HPDE6-E6E7 (cell line): Measurements from ENCODE around the gene ADIG.

Experiments
- DNase-seq: peaks from one replicate; pipeline ENCODE4 v3.0.0; 2011; ENCODE audit warnings: missing footprints; ENCODE audit errors: extremely low spot score

The ADIG gene

GRCh38 chr20:38602185-38602581 is 21.2 kb downstream of the ADIG start:
- DNase-seq: no peak

- DNase-seq: no peak
Measured at GRCh38 chr20:38603286-38603685, 22.3 kb downstream of the ADIG start.

GRCh38 chr20:38604873-38605303 is 23.9 kb downstream of the ADIG start:
- DNase-seq: peak; percentile 97

- DNase-seq: no peak
Measured at GRCh38 chr20:38607351-38607750, 26.4 kb downstream of the ADIG start.

GRCh38 chr20:38608188-38608587 is 27.2 kb downstream of the ADIG start:
- DNase-seq: no peak

GRCh38 chr20:38609815-38610214 is 28.8 kb downstream of the ADIG start:
- no peak for DNase-seq

- DNase-seq: peak; percentile 80
Measured at GRCh38 chr20:38610521-38610920, 29.5 kb downstream of the ADIG start.

- DNase-seq: no peak
Measured at GRCh38 chr20:38612751-38613515, 31.9 kb downstream of the ADIG start.

GRCh38 chr20:38615283-38615682 is 34.3 kb downstream of the ADIG start:
- DNase-seq: no peak

GRCh38 chr20:38616457-38616856 is 35.5 kb downstream of the ADIG start:
- no peak for DNase-seq

- peak; percentile 100 for DNase-seq
Measured at GRCh38 chr20:38617011-38617829, 36.2 kb downstream of the ADIG start.

- no peak for DNase-seq
Measured at GRCh38 chr20:38617830-38618196, 36.8 kb downstream of the ADIG start.

GRCh38 chr20:38620441-38620840 is 39.4 kb downstream of the ADIG start:
- DNase-seq: no peak

GRCh38 chr20:38623061-38623460 is 42.1 kb downstream of the ADIG start:
- no peak for DNase-seq

GRCh38 chr20:38624084-38624483 is 43.1 kb downstream of the ADIG start:
- DNase-seq: no peak

- DNase-seq: no peak
Measured at GRCh38 chr20:38625896-38626295, 44.9 kb downstream of the ADIG start.

GRCh38 chr20:38626921-38627659 is 46.1 kb downstream of the ADIG start:
- DNase-seq: no peak

- no peak for DNase-seq
Measured at GRCh38 chr20:38628580-38629470, 47.8 kb downstream of the ADIG start.

- DNase-seq: no peak
Measured at GRCh38 chr20:38629979-38630378, 49.0 kb downstream of the ADIG start.

GRCh38 chr20:38630727-38631126 is 49.7 kb downstream of the ADIG start:
- DNase-seq: no peak
